A673 (cell line): ENCODE results near the gene CDH4.

Source experiments
- CTCF ChIP-seq: fragments of 300-800, 200-600 bp; sonication (generic); conservative IDR thresholded peaks from 2 replicates; pipeline ENCODE4 v1.5.1; 2017; ENCODE audit warnings: low read depth, mild to moderate bottlenecking, antibody characterized with exemption, low read length, moderate library complexity, mixed read lengths
- EZH2 ChIP-seq: fragments of 200-600 bp; sonication (generic); IDR thresholded peaks from 2 replicates; pipeline ENCODE4 v1.6.1; 2017; ENCODE audit warnings: borderline replicate concordance, low read depth, mild to moderate bottlenecking, mixed read lengths, antibody characterized with exemption, low read length; ENCODE audit not compliant: poor library complexity, severe bottlenecking

GRCh38 chr20:61890210-61890609 lies 638.1 kb downstream of the CDH4 start:
- TF ChIP-seq EZH2 (no peak), CTCF (no peak)
